ENCODE results near the gene GASK1A.
"Not testable (repeated sequence)": the region's sequence is repeated elsewhere in the genome, so short reads cannot be mapped to it uniquely, and the experiment has no call there.

GASK1A gene

DNA sequence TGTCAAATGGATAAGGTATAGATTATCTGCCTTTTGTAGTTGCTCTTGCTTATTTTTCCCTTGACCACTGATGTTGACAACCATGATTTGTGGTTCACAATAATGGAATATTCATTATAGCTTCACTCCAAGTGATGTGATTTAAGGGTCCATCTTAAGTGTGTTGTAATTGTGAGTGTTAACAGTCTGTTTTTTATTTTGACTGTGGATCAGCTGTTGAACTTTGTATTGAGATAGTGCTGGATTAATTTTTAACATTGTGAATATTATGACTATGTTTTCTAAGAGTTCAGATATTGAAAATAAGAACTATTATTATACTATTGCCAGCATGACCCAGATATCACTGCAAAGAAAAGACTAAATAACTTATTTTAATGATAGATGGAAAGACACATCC, 8.6 kb upstream of the GASK1A start:
- DNase-seq (ENCODE audit: insufficient read length, low spot score) (no peak), FAIRE-seq (no peak)
- TF ChIP-seq POLR2A (IDR thresholded peaks at IDR 0.05; ENCODE audit: low read depth, low read length), result no peak

- FAIRE-seq, result no peak
- DNase-seq (ENCODE audit: insufficient read length, low spot score), result no peak
- TF ChIP-seq POLR2A (IDR thresholded peaks at IDR 0.05; ENCODE audit: low read depth, low read length), result no peak
Observed at GRCh38 chr3:42970976-42971772, 7.9 kb upstream of the GASK1A start.

- DNase-seq (ENCODE audit: insufficient read length, low spot score); FAIRE-seq: not testable (repeated sequence)
Observed at GRCh38 chr3:42974906-42975305, 4.2 kb upstream of the GASK1A start.

DNA sequence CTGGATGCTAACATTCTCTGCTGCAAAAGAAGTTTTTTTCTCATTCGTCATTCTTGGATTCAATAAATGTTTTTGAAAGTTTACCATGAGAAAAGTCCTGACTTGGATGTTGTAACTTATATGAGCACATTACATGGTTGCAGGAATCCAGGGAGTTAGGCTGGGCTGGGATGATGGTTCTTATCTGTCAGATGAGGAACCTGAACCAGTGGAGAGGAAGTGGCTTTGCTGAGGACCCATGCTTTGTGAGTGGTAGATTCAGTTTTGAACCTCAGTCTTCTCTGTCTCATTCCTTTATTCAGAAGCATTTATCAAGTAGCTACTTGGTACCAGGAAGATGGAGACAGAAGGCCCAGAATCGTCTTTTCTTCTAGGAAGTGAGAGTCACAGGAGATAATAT, 3.7 kb upstream of the GASK1A start:
- no peak for TF ChIP-seq POLR2A (IDR thresholded peaks at IDR 0.05; ENCODE audit: low read depth, low read length)
- no peak for FAIRE-seq

DNA sequence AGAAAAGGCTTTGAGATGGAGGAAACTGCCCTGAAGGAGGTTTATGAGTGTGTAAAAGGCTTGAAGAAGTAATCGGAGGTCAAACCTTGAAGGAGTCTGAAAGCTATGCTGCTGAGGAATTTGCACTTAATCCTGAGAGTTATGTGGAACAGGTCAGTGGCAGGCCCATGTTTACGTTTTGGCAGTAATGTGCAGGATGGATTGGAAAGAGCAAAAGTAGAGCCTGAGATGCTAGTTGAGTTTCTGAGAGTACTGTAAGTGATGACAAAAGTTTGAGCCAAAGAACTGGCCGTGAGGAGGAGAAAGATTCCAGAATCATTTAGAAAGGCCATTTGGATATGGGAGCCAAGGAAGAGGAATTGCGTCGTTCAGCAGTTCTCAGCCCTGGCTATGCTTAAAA, 3.2 kb upstream of the GASK1A start:
- no peak for FAIRE-seq
- TF ChIP-seq POLR2A (IDR thresholded peaks at IDR 0.05; ENCODE audit: low read depth, low read length), result no peak
- no peak for DNase-seq (ENCODE audit: insufficient read length, low spot score)

More for the DNA sequence above, 3.7 kb upstream of the GASK1A start:
- no peak for DNase-seq (ENCODE audit: insufficient read length, low spot score)

DNA sequence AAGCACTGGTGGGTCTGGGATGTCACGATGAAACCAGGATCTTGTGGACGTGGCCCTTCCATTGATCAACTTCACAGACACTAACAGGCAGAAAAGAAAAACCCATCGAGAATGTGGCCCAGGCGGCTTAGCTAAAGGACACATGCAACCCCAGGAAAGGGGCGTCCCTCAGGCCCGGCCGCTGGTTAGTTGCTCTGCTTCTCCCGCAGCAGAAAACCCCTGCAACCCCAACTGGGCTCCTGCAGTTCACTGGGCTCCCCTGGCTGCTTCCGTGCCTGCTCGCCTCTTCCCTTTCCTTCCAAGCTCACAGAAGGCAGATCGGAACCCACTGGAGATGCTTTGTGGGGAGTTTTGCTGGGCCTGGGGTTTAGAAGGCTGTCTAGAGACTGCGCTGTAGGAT, 1.1 kb downstream of the GASK1A start:
- DNase-seq (ENCODE audit: insufficient read length, low spot score), result no peak
- no peak for FAIRE-seq
- no peak for TF ChIP-seq POLR2A (IDR thresholded peaks at IDR 0.05; ENCODE audit: low read depth, low read length)

GRCh38 chr3:42980909-42981308, 1.8 kb downstream of the GASK1A start:
- DNase-seq (ENCODE audit: insufficient read length, low spot score) (no peak), FAIRE-seq (no peak)
- TF ChIP-seq POLR2A (IDR thresholded peaks at IDR 0.05; ENCODE audit: low read depth, low read length), result no peak

DNA sequence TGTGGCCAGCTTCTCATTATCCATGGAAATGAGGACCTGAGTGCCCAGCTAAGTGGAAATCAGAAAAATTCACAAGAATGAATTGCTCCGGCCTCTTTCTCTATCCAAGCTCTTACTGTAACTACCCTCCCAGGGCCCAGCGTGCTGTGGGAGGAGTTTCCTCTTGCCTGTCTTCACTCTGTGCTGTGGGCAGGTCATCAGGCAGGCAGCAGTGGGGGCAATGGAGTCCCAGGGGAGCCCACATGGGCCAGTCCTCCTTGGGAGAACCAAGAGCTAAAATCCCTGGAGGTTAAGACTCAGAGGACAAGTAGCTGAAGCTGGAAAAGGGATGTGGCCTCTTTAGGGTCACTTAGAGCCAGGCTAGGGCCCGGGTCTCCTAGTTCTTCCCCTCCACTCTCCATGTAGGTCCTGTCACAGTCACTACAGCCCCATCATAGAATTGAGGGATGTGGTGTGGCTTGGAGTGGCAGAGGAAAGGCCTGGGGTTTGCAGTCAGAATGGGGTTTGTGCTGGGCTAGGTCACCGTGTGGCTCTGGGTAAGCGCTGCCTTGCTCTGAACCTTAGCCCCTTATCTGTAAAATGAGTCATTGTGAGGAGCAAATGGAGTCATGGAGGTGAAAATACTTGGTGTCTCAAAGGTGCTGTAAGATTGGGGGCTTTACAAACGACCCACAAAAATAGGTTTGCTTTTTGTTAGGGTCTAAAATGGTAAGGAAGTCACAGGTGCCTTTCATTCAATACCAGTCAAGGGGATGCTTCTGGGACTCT, 3.7 kb downstream of the GASK1A start:
- DNase-seq (ENCODE audit: insufficient read length, low spot score), result no peak
- no peak for FAIRE-seq
- TF ChIP-seq POLR2A (IDR thresholded peaks at IDR 0.05; ENCODE audit: low read depth, low read length), result no peak

GRCh38 chr3:42983927-42984326, 4.8 kb downstream of the GASK1A start:
- DNase-seq (ENCODE audit: insufficient read length, low spot score) (no peak), FAIRE-seq (no peak)
- TF ChIP-seq POLR2A (IDR thresholded peaks at IDR 0.05; ENCODE audit: low read depth, low read length), result no peak

DNA sequence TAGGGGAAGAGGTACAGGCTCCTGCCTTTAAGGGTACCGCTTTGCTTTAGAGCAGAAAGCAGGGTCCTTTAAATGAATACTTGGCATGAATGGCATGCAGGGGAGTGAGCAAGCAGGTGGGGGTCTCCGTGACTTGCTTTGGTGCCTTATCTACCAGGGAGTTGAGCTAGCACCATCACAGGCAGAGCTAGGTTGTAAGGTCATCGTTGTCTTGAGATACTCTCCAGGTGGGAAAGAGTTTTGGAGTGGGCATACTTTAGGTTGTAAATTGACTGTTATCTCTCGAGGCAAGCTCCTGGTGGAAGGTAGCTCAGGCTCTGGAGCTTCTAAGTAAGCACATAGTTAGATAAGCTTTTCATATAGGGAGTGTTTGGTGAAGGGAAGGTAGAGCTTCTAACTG, 5.6 kb downstream of the GASK1A start:
- FAIRE-seq (no peak), DNase-seq (ENCODE audit: insufficient read length, low spot score) (no peak)
- TF ChIP-seq POLR2A (IDR thresholded peaks at IDR 0.05; ENCODE audit: low read depth, low read length), result no peak

DNA sequence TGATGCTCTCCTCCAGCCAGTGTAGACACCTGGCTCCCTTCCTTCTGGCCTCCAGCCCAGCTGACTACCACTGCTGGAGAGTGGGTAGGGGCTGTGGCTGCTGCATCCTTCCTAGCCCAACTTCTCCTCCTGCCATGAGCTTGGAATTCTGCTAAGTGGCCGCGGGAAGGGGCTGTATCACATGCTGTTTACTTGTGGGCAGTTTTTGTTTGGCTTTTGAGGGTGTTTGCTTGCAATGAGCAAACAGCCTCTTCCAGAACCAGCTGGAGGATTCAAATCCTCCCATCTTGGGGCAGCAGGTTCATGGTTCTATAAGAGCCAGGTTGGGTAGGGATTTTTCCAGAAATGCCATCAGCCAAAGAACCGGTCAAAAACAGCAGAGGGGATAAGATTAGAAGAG, 9.0 kb downstream of the GASK1A start:
- no peak for TF ChIP-seq POLR2A (IDR thresholded peaks at IDR 0.05; ENCODE audit: low read depth, low read length)
- FAIRE-seq (no peak), DNase-seq (ENCODE audit: insufficient read length, low spot score) (no peak)

- no peak for TF ChIP-seq POLR2A (IDR thresholded peaks at IDR 0.05; ENCODE audit: low read depth, low read length)
- FAIRE-seq (no peak), DNase-seq (ENCODE audit: insufficient read length, low spot score) (no peak)
Observed at GRCh38 chr3:42988566-42988965, 9.5 kb downstream of the GASK1A start.

GRCh38 chr3:42991341-42992315, 12.5 kb downstream of the GASK1A start:
- FAIRE-seq, result no peak
- TF ChIP-seq POLR2A (IDR thresholded peaks at IDR 0.05; ENCODE audit: low read depth, low read length), result no peak
- no peak for DNase-seq (ENCODE audit: insufficient read length, low spot score)

- no peak for DNase-seq (ENCODE audit: insufficient read length, low spot score)
- TF ChIP-seq POLR2A (IDR thresholded peaks at IDR 0.05; ENCODE audit: low read depth, low read length), result no peak
- no peak for FAIRE-seq
Observed at GRCh38 chr3:42994595-42994994, 15.5 kb downstream of the GASK1A start.

All from H54 (cell line).